Vagina (tissue), 2 donors: Measurements from ENCODE around the gene ADGRD2. TPM values are rescaled to one million over a fixed set of nuclear protein-coding genes. Genes with fewer than 3 reads are reported as not detected.

Experiments used
- DNase-seq, 2 donors: peaks; one replicate each; pipeline ENCODE4 v3.0.0-alpha.2; 2017; ENCODE audit errors: extremely low spot score in 2 of 2
- H3K27ac ChIP-seq: fragments of 200-600 bp; sonication (generic); one replicate; pipeline ENCODE4 v1.5.1; 2019
- H3K27me3 ChIP-seq: fragments of 200-600 bp; sonication (generic); one replicate; pipeline ENCODE4 v1.5.1; 2019
- H3K36me3 ChIP-seq, 2 donors: fragments of 200-600 bp; sonication (generic); one replicate each; pipeline ENCODE4 v1.5.1; 2017 to 2019
- H3K4me1 ChIP-seq: fragments of 200-600 bp; sonication (generic); one replicate; pipeline ENCODE4 v1.5.1; 2019
- H3K4me3 ChIP-seq, 2 donors: fragments of 200-600 bp; sonication (generic); 1 replicate in 1 of 2; 2 replicates in 1 of 2; pipeline ENCODE4 v1.5.1; 2016 to 2019
- H3K9me3 ChIP-seq: fragments of 200-600 bp; sonication (generic); one replicate; pipeline ENCODE4 v1.5.1; 2019
- POLR2A ChIP-seq, 2 donors: fragments of 450-650 bp; IDR thresholded peaks; one replicate each; pipeline ENCODE4 v1.6.1; 2017; ENCODE audit warnings: antibody characterized with exemption in 2 of 2, mild to moderate bottlenecking in 2 of 2, moderate library complexity in 2 of 2
- POLR2AphosphoS5 ChIP-seq, 2 donors: sonication (generic); formaldehyde crosslinking; IDR thresholded peaks; one replicate each; pipeline ENCODE4 v1.9.0; 2017; ENCODE audit warnings: antibody characterized with exemption in 2 of 2, mild to moderate bottlenecking in 2 of 2, low read depth in 1 of 2; ENCODE audit not compliant: insufficient read depth in 1 of 2
- intact Hi-C: fragments of 100-400 bp; cut with DNase I; formaldehyde crosslinking; loops from one replicate; pipeline ENCODE4 v1.15.1; 2023
- total RNA-seq: library from RNA; depleted of rRNA; stranded (reverse); fragments of >200 nt; gene quantifications from one replicate; pipeline ENCODE4 v1.2.3, GENCODE V29; 2016
- TF ChIP-seq, protein P1 (sequence below), 3 experiments: fragments of 450-650 bp in 2 of 3; fragments of 200-600 bp in 1 of 3; sonication (generic) in 1 of 3; IDR thresholded peaks; one replicate each; pipeline ENCODE4 v1.5.1; 2017 to 2019; ENCODE audit warnings: antibody characterized with exemption in 3 of 3, mild to moderate bottlenecking in 2 of 3, moderate library complexity in 2 of 3

Gene ADGRD2
- total RNA-seq, 1 donor from 2014 or later = 4.2 TPM

DNA sequence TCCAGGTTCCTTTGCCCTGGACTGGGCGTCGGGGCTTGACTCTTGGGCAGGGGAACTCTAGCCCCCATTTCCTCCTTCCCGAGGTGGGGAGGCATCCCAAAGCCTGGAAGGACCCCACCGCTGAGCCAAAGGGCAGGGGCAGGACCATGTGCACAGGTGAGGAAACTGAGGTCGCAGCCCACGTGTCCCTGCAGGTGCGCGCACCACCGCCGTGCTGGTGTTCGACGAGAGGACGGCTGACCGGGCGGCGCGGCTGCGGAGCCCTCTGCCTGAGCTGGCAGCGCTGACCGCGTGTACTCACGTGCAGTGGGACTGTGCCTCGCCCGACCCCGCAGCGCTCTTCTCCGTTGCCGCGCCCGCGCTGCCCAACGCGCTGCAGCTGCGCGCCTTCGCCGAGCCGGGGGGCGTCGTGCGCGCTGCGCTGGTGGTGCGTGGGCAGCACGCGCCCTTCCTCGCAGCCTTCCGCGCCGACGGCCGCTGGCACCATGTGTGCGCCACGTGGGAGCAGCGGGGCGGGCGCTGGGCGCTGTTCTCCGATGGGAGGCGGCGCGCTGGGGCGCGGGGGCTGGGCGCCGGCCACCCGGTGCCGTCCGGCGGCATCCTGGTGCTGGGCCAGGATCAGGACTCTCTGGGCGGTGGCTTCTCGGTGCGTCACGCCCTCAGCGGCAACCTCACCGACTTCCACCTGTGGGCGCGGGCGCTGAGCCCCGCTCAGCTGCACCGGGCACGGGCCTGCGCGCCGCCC is 2.8 kb downstream of the ADGRD2 start:
- H3K9me3 ChIP-seq = no peaks in the 10 kb centered on the region
- intact Hi-C loops = no loop called here
- H3K27ac ChIP-seq = no peak overlapping the region
- DNase-seq = no peak
- H3K4me1 ChIP-seq = peaks cover 18% of the 10 kb centered on the region
- no peaks in the 10 kb centered on the region for H3K36me3 ChIP-seq
- peak overlapping the region in 1 of 2 donors; percentile 5 for H3K4me3 ChIP-seq
- no peaks in the 10 kb centered on the region for H3K27me3 ChIP-seq
- TF ChIP-seq, protein P1, sequence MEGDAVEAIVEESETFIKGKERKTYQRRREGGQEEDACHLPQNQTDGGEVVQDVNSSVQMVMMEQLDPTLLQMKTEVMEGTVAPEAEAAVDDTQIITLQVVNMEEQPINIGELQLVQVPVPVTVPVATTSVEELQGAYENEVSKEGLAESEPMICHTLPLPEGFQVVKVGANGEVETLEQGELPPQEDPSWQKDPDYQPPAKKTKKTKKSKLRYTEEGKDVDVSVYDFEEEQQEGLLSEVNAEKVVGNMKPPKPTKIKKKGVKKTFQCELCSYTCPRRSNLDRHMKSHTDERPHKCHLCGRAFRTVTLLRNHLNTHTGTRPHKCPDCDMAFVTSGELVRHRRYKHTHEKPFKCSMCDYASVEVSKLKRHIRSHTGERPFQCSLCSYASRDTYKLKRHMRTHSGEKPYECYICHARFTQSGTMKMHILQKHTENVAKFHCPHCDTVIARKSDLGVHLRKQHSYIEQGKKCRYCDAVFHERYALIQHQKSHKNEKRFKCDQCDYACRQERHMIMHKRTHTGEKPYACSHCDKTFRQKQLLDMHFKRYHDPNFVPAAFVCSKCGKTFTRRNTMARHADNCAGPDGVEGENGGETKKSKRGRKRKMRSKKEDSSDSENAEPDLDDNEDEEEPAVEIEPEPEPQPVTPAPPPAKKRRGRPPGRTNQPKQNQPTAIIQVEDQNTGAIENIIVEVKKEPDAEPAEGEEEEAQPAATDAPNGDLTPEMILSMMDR (IDR thresholded peaks at IDR 0.05) = no peak
- TF ChIP-seq POLR2AphosphoS5 (IDR thresholded peaks at IDR 0.05; ENCODE audit: insufficient read depth in 1 of 2, low read depth in 1 of 2) = no peak
- TF ChIP-seq POLR2A (IDR thresholded peaks at IDR 0.05) = no peak

DNA sequence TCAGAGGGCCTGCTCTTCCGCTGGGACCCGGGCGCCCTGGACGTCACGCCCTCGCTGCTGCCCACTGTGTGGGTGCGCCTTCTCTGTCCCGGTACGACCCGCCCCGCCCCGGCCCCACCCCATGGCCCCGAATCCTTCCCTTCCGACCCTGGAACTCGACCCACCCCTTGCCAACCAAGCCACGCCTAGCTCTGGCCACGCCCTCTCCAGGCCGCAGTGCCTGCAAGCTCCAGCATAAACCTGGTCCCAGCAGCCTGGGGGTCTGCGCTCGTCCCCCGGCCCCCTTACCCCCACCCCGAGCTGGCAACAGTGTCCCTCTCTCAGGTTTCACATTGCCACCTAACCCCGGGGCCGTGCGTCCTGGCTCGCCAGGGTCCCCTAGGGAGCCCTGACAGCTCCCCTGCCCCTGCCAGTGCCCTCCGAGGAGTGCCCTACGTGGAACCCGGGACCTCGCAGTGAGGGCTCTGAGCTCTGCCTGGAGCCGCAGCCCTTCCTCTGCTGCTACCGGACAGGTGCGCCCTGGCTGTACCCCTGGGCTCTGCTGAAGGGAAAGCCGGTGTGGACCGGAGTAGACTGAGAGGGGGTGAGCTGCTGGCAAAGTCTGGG is 3.4 kb downstream of the ADGRD2 start:
- intact Hi-C loops = no loop called here
- H3K9me3 ChIP-seq = no peaks in the 10 kb centered on the region
- no peaks in the 10 kb centered on the region for H3K36me3 ChIP-seq
- no peak overlapping the region for H3K27ac ChIP-seq
- TF ChIP-seq POLR2A (IDR thresholded peaks at IDR 0.05) = no peak
- no peak for TF ChIP-seq POLR2AphosphoS5 (IDR thresholded peaks at IDR 0.05; ENCODE audit: insufficient read depth in 1 of 2, low read depth in 1 of 2)
- TF ChIP-seq, protein P1 (IDR thresholded peaks at IDR 0.05) = no peak
- peak overlapping the region in 1 of 2 donors; percentile 5 for H3K4me3 ChIP-seq
- peaks cover 18% of the 10 kb centered on the region for H3K4me1 ChIP-seq
- DNase-seq = no peak
- no peaks in the 10 kb centered on the region for H3K27me3 ChIP-seq

DNA sequence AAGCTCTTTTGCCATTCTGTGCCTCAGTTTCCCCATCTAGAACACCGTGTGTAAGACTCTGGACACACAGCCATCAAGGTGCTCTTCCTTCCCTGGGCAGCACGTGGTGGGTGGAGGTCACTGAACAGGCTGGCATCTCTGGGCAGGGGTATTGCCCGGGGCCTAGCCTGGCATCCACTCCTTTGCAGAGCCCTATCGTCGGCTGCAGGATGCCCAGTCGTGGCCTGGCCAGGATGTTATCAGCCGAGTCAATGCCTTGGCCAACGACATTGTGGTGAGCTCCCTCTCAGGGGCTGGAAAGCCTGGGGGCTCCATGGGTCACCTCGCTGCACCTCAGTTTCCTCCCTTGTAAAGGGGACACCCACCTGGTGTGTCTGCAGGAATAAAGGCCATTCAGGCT is 4.0 kb downstream of the ADGRD2 start:
- peaks cover 18% of the 10 kb centered on the region for H3K4me1 ChIP-seq
- no peaks in the 10 kb centered on the region for H3K36me3 ChIP-seq
- H3K27me3 ChIP-seq = no peaks in the 10 kb centered on the region
- H3K27ac ChIP-seq = no peak overlapping the region
- no peaks in the 10 kb centered on the region for H3K9me3 ChIP-seq
- TF ChIP-seq POLR2A (IDR thresholded peaks at IDR 0.05) (no peak), POLR2AphosphoS5 (IDR thresholded peaks at IDR 0.05; ENCODE audit: insufficient read depth in 1 of 2, low read depth in 1 of 2) (no peak)
- TF ChIP-seq, protein P1 (IDR thresholded peaks at IDR 0.05) = no peak
- no peak overlapping the region for H3K4me3 ChIP-seq
- no peak for DNase-seq
- intact Hi-C loops = no loop called here

DNA sequence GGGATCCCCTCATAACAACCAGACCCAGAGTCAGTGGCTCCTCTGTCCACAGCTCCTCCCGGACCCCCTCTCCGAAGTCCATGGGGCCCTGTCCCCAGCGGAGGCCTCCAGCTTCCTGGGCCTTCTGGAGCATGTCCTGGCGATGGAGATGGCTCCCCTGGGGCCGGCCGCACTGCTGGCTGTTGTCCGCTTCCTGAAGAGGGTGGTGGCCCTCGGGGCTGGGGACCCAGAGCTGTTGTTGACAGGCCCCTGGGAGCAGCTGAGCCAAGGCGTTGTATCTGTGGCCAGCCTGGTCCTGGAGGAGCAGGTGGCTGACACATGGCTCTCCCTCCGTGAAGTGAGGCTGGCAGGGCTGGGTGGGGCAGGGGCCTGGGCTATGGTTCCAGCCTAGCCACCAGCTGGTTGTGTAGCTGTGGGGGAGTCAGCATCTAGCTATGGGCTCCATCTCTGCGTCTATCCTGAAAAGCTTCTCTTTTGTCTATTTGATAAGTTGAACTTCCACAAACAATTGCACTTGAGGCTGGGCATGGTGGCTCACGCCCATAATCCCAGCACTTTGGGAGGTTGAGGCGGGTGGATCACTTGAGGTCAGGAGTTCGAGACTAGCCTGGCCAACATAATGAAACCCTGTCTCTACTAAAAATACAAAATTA is 4.7 kb downstream of the ADGRD2 start:
- Histone ChIP-seq H3K4me3 (no peak overlapping the region), H3K36me3 (no peaks in the 10 kb centered on the region), H3K27me3 (no peaks in the 10 kb centered on the region), H3K4me1 (peaks cover 18% of the 10 kb centered on the region), H3K27ac (no peak overlapping the region), H3K9me3 (no peaks in the 10 kb centered on the region)
- DNase-seq = no peak
- intact Hi-C loops = no loop called here
- TF ChIP-seq, protein P1 (IDR thresholded peaks at IDR 0.05) = no peak
- TF ChIP-seq POLR2A (IDR thresholded peaks at IDR 0.05) (no peak), POLR2AphosphoS5 (IDR thresholded peaks at IDR 0.05; ENCODE audit: insufficient read depth in 1 of 2, low read depth in 1 of 2) (no peak)
